Measurements from ENCODE around the gene METRNL.

The METRNL gene

DNA sequence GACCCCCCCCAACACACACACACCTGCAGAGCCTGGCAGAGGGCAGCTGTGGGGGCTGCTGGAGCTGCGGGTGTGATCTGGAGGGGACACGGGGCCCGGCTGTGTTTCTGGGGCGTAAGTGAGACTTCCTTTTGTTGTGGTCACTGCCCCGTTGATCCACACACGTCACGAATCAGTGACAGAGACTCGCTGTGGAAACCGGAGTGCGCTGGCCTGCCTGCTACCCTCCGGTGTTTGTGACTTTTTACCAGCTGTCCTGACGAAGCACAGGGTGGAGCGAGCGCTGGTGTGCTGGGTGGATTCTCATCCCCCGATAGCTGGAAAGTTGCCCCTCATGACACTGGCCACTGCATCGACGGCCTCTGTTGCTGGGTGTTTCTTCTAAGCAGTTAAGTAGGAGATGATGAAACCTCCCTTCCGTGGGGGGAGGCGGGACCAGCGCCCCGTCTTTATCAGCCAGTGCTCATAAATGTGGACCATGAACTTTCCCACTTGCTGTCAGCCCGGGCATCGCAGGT lies 2.3 kb downstream of the METRNL start:
- DNase-seq, result no peak

DNA sequence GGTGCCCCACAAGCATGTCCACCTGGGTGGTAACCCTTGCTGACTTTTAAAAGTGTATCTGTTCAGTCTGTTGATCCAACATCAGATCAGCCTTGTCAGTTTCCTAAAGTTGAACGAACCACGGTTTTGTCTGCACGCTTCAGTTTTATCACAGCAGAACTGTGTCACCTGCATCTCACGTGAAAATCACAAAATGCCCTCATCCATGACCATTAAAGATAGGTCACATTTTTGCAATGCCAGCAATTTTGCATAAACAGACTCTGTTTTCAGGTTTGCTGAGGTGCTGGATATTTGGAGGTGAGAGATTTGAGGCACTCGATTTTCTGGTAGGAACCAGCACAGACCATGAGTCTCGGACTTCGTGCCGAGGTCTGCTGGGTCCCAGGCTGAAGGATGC lies 3.0 kb downstream of the METRNL start:
- no peak for DNase-seq

DNA sequence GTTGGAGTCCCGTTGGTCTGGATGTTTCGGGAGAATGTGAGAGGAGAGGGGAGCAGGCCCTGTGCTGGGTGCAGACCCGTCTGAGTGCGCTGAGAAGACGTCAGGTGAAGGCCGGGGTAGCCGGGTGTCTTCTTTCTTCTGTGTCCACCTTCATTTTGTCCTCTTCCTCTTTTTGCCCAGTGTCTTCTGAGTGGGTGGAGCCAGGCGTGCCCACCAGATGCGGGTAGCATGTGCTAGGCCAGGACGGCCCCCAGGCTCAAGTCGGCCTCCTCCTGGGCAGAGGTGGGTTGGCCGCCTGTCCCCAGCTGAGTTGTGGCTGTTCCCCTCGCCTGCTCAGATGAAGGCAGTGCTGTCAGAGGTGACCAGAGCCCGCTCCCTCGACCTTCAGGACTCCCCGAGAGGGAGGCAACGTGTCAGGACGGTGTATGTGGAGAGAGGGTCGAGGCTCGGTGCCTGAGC lies 3.5 kb downstream of the METRNL start:
- no peak for DNase-seq

DNA sequence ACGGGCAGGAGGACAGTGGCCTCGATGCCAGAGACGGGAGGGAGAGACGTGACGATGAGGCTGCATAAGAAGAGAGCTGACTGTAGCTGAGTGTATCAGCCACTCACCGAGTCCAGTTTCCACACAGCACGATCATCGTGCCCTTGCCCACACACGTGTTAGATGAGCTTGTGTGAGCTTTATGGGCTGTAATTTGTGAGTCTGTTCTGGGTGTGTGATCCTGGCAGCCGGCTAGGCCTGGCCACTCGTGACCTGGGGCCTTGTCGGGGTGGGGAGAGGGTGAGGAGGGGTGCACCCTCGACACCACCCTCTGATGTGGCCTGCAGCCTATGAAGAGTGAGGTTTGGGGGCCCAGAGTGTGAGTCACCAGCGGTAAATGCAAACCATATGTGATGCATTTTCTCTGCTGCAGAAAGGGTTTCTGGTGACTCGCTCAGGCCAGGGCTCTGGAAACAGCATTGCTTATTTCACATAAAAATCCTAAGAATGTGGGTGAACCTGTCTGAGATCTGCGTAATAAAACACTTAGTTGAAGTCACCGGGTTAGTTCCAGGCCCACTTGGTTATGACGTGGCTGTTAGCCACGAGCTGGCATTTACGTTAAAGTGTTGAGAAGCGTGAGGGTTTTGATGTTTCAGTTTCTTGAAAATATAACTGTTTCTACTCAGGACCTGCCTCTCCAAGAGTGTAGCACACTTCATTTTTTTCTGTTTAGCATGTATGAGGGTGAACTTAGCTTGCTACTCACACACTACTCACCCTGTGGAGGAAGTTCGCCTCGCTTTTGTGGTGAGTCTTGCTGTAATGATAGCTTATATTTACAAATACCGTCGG lies 4.2 kb downstream of the METRNL start:
- DNase-seq, result no peak

DNA sequence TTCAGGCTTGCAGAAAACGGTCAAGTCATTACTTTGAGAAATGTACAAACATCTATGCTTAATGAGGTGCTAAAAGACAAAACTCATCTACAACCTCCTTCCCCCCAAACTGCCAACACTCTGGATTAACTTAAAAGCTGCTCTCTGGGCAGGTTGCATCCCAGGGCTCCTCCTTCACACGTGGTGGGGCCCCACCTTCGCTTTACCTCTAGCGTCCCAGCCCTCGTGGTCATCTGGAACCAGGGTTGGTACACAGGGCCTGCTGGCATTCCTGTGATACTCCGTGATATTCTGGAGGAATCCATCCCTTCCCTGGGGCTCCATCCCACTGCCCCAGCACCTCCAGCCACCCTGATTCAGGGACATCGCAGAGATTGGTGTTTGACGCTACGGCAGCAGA lies 4.8 kb downstream of the METRNL start:
- no peak for DNase-seq

DNA sequence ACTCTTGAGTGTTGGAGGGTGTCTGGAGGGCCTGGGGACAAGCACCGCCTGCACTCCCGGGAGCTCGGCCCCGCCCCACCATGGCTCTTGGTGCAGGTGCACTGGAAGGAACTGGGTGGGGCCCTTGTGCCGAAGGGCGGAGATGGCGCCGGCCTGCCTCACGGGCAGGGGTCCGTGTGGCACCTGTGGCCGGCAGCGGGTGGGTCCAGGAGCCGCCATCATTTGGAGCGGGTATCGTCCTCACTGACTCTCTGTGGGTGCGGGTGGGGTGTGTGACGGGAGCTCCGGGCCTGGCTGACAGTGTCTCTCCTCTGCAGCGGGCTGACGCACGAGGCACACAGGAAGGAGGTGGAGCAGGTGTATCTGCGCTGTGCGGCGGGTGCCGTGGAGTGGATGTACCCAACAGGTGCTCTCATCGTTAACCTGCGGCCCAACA lies 5.2 kb downstream of the METRNL start:
- DNase-seq, result no peak

DNA sequence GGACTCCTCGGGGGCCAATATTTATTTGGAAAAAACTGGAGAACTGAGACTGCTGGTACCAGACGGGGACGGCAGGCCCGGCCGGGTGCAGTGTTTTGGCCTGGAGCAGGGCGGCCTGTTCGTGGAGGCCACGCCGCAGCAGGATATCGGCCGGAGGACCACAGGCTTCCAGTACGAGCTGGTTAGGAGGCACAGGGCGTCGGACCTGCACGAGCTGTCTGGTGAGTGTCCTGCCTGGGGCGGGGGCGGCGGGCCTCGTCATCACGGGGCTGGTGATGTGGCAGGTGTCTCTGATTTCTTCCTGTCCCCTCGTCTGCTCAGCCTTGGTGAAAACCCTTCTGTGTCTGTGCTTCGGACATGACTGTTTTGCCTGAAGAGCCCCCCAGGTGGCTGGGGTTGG lies 5.7 kb downstream of the METRNL start:
- DNase-seq, result no peak

DNA sequence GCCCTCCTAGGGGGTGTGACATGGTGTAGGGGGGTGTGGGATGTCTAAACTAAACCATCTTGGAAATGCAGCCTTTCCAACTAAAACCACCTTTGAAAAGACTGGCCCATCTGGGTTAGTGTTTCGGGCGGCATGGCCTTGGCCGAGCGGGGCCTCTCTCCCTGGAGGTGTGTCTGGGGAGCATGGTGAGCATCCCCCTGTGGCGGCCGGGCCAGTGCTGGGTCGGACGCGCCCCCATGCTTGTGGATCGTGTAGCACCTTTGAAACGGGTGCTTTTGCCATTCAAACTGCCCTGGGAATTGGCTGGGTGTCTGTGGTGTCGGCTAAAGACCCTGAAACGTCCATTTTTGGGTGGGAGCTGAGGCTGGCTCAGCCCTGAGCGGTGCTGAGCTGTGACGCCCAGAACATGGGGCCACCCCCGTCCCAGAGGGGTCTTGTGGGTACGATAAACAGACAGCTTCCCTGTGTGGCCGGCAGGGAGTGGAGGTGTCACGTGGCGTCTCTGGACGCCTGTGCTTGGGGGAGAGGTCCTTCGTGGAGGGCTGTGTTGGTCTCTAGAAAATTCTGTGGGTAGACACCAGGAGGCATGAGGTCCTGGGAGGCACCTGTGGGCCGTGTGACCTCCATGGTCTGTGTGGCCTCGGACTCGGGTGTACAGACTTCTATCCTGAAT lies 6.3 kb downstream of the METRNL start:
- DNase-seq, result no peak

DNA sequence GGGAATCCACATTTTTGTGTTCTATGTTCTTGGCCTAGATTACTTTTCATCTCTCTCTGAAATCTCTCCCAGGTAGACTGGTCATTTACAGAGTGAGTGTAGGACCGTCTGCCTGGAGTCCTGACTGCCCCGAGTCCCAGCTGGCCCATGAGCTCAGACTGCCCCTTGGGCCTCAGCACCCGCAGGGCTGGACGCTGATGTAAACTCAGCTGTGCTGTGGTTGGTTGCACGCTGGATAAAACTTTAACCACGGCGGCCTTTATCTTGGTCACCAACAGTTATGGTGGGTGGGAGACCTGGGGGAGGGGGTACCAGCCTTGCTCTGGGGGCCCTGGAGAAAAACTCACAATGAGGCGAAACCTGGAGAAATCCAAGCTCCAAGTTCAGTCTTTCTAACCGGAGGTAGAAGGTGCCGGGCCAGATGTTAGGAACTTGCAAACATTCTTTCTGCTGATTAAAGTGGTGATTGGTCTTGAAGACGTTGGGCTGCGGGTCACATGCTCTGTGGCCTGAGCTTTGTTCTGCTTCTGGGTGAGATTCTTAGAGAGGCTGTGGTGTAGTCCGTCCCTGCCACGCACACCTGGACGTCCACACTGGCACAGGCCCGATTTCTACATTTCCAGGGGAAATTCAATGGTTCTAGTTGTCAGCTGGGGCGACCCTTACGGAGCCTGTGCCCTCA lies 6.9 kb downstream of the METRNL start:
- no peak for DNase-seq

DNA sequence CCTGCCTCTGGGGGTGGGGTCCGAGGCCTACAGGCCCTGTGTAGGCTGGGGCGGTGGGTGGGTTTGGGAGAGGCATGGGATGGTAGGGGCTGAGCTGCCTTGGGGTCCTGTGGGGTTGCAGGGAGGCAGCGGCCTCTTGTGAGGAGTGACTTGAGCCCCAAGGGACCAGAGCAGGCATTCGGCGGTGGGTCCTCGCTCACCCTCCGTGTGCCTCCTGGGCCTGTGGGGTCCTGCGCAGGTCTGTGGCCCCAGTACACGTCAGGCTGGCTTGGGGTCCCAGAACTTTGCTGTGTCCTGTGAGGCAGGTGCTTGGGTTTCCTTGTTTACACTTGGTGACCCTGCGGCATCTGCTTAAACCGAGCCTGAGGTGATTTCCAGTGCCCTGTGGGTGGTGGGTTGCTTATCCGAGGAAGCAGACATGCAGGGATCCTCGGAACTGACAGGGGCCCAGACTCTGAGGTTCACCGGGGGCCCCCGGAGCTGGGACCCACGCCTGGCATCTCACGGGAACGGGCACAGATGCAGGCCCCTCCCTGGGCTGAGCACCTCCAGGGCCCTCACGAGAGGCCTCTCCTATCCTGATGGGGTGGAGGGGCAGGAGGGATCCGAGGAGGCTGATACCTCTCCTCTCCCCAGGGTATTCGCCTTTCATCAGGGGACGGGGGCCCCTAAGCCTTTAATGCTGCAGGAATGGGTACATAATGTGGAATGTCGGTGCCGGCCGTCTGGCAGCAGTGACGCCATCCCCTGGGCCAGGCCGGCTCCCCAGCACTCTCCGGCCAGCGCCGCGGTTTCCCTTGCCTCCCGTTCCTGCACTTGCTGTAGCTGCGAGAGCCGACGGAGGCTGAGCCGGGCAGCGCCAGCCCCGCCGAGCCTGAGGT lies 7.7 kb downstream of the METRNL start:
- no peak for DNase-seq

DNA sequence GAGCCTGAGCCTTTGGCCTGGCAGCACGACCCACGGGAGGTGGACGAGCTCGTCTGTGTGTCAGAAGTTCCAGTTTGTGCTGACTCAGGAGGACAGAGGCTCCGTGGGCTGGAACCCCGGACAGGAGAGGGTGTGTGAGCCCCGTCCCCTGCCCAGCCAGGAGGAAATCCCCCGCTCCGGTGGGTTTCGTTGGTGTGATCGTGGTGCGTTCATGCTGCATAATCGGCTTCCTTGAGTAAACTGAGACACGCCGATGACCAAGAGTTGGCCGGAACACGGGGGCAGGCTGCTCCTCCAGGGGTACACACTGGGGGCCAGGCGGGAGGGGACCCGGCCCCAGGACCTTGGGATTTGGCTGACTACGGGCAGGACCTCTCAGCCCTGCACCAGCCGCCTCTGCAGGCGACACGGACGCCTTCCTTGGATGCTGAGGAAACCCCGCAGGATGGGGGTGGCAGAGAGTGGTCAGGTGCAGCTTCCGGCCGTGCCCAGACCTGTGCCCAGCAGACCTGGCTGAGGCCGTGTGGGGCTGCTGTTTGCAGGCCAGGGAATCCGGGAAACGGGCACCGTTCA lies 8.5 kb downstream of the METRNL start:
- no peak for DNase-seq

DNA sequence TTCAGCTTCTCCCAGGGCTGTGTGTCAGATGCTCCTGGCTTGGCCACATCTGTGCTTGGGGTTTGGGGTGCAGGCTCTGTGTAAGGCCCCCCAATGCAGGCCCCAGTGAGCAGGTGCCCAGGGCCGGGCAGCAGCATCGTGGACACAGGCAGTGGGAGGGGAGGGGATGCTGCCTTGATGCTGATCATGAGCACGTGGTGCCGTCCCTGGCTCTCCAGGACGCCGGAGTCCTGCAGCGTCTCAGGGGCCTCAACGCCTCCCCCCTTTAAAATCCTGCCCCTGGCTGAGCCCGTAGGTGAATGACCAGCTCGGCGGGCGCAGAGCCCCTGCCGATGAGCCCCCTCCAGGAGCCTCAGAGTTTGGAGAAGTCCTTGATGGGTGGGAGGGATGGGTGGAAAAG lies 9.0 kb downstream of the METRNL start:
- DNase-seq, result no peak

DNA sequence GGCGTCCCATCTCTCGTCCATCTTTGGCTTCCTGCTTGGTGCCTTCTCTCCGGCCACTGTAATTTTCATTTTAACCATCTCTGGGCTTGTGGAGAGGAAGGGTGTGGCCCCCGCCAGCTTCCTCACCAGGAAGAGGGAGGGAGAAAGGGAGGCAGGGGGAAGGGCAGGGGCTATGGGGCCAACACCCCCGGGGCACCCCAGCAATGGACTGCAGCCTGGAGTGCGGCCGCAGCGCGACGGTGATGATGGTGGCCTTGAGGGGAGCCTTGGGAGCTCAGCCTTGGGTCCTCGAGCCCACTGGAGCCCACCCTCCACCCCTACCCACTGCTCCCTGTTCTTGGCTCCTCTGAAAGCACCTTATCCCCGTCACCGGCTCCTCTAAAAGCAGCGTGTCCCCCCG lies 9.5 kb downstream of the METRNL start:
- DNase-seq, result no peak

DNA sequence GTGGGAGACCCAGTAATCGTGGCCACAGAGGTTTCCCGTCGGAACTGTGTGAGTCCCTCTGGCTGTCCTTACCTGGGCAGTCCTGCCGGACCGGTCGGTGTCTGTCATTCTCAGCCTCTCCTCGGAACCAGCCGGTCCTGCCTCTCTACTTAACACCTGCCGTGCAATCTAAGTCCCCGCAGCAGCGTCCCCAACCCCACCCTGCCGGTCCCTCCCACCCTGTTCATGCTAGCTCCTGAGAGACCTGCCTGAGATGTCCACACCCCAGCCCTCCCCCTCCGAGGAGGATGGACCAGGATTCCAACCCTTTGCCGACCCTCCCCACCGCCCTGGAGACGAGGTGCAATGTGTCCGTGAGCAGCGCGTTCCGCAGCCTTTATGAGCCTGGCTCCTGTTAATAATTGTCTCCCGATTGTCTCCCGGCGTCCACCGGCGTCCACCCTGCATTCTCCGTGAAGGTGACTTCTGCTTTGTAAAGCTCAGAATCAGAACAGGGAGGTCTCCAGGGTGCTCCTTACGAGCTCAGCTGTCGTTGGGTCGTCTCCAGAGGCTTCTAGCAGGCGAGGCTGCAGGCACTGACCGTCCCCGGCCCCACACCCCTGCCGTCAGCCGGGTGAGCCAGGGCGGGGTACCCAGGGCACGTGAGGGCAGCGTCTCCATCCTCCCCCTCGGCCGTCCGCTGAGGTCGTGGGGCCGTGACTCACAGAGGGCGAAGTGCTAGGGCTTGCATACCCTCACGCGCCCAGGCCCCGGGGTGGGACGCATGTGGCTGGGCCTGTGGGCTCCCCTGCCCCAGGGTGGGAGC lies 10.1 kb downstream of the METRNL start:
- DNase-seq, result no peak

DNA sequence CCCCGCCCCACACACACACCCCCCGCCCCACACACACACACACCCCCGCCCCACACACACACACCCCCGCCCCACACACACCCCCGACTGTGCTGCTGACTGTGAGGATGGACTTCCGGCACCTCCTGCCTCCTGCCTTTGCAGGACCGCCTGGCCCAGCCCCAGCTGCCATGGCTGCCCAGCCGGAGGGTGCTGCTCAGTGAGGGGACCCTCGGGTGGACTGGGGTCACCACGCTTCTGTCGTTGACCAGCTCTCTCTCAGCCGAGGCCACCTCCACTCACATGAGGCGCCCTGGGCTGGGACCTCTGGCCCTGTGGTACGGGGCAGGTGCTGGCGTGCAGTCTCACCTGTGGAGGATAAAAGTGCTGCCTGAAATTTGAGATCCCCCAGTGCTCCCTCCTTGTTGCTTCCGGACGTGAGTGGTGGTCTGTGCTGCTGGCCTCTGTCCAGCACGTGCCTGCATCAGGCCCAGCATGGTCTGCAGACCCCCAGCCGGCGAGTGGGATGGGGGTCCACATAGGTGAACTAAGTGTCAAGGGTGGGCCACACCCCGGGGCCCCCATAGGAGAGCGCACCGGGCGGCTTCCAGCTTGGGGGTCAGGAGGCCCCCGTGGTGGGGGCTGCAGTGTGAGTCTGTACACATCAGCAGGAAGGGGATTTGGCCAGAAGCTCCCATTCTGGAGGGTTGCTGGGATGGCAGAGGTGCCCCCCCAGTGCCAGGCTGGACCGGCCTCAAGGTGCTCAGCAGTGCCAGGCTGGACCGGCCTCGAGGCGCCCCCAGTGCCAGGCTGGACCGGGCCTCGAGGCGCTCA lies 11.2 kb downstream of the METRNL start:
- DNase-seq, result no peak

DNA sequence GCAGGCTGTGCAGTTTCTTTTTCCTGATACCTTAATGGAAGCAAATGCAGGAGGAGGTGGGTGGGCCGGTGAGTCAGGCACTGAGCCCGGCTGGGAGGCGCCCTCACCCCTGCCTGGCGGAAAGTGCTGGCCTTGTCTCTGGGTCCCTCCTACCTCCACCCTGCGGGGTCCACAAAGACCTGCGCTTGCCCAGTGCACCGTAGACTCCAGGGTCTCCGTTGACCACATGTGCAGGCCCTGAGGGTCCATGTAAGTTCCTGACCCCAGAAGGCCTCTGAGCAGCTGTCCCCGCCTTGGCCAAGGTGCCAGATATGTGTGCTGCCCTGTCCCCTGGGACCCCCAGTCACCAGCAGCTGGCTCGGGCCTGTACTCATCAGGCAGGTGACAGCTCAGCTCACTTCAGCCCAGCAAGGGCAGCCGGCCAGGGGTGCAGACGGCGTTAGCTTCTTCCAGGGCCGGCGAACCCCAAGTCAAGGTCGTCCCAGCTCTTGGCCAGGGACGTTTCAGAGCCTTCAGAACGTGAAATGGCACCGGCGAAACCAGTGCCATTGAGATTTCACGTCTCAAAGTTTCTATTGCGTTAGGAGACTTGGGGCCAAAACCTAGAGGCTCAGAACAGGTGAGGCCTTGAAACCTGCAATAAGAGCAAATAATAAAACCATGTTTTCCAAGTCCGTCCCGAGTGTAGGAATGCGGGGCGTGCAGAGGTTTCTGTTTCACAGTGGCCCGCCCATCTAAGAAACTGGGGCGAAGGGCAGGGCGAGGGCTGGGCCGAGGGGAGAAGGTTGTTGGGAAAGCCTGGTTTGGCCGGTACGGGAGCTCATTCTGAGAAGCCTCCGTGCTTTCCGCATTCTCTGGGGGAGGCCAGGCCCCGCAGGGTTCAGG lies 12.1 kb downstream of the METRNL start:
- DNase-seq, result no peak

DNA sequence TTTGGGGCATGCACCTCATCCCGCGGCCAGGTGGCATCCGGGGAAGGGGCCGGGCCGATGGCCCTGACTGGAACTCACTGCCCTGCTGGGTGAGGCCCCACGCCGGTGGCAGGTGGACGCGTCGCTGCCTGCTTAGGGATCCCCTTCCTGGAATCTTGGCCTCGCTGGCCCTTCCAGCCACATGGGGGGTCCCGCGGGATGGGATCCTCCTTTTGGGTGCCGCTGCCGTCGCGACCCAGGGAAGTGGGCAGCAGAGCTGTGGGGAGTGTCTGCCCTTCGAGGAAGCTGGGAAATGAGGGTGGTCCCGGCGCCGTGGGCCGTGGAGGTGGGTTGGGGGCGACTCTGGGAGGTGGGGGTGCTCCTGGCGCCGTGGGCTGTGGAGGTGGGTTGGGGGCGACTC lies 12.8 kb downstream of the METRNL start:
- no peak for DNase-seq

DNA sequence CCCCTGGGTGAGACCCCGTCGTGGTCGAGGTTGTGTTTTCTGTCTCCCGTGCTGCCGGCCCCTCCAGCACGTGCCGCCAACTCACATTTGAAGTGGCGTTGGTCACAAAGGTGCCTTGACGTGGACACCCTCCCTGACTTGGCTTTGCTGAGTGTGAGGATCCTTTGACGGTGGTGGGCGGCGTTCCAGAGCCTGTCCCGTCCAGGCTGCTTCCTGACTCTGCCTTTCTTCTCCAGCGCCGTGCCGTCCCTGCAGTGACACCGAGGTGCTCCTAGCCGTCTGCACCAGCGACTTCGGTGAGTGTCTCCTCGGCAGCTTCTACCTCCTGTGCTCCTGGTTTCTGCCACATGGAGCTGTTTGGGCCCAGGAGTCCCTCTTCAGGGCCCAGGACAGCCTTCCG lies 13.5 kb downstream of the METRNL start:
- no peak for DNase-seq

DNA sequence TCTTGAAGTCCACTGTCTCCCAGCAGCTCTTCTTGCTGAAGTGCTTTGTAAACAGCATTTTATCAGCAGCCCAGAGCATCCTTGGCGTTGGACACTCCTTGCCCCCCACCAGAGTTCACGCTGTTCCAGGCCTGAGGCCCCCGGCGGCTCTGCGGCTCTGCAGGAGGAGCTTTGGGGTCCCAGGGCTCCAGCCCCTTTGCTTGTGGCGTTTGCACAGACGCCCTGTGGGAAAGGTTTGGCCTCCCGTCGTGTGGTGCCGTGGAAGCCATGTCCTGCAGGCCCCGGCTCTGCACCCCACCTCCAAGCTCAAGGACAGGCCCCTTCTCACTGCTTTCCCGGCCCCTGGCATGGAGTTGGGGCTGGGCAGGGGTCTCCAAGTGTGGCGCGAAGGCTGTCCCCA lies 14.1 kb downstream of the METRNL start:
- DNase-seq, result no peak
